T47D (cell line): ENCODE data around the gene RBM39.
"Not testable (repeated sequence)": the region's sequence is repeated elsewhere in the genome, so short reads cannot be mapped to it uniquely, and the experiment has no call there.

Experiments
- DNase-seq, 2 experiments: peaks; one replicate each; pipeline versions ENCODE4 v3.0.0 to v3.0.0-alpha.2; 2011 to 2012; ENCODE audit warnings: low read depth in 1 of 2, low spot score in 1 of 2
- JUND ChIP-seq: IDR thresholded peaks from 2 replicates; pipeline ENCODE4 v1.6.1; 2012; ENCODE audit warnings: low read depth
- in situ Hi-C: cut with HindIII; loops from 2 replicates; pipeline ENCODE4 v1.10.0; 2016; ENCODE audit warnings: low sequenced_read_pairs, low pct_unique_long_range_greater_than_20kb

Gene RBM39

GRCh38 chr20:35730583-35731468 lies 11.2 kb downstream of the RBM39 start:
- TF ChIP-seq JUND, result no peak
- in situ Hi-C loops, result no loop called here
- no peak for DNase-seq

GRCh38 chr20:35729836-35730582 lies 12.1 kb downstream of the RBM39 start:
- in situ Hi-C loops, result no loop called here
- no peak for DNase-seq
- no peak for TF ChIP-seq JUND

- no peak for TF ChIP-seq JUND
- in situ Hi-C loops, result no loop called here
- DNase-seq, result no peak
Observed at GRCh38 chr20:35729283-35729807, 12.7 kb downstream of the RBM39 start.

- no peak for TF ChIP-seq JUND
- DNase-seq, result no peak
- in situ Hi-C loops, result no loop called here
Observed at GRCh38 chr20:35726842-35727711, 15.0 kb downstream of the RBM39 start.

GRCh38 chr20:35724321-35725230 lies 17.5 kb downstream of the RBM39 start:
- in situ Hi-C loops, result no loop called here
- DNase-seq, result no peak
- TF ChIP-seq JUND, result no peak

GRCh38 chr20:35723652-35724320 lies 18.3 kb downstream of the RBM39 start:
- DNase-seq, in situ Hi-C loops: not testable (repeated sequence)

- DNase-seq, in situ Hi-C loops: not testable (repeated sequence)
Observed at GRCh38 chr20:35723275-35723639, 18.8 kb downstream of the RBM39 start.

GRCh38 chr20:35721621-35722020 lies 20.4 kb downstream of the RBM39 start:
- TF ChIP-seq JUND, result no peak
- DNase-seq, result no peak
- in situ Hi-C loops, result no loop called here

GRCh38 chr20:35721219-35721618 lies 20.8 kb downstream of the RBM39 start:
- in situ Hi-C loops, result no loop called here
- no peak for DNase-seq
- no peak for TF ChIP-seq JUND

GRCh38 chr20:35720165-35721123 lies 21.6 kb downstream of the RBM39 start:
- TF ChIP-seq JUND, result no peak
- in situ Hi-C loops, result no loop called here

More at GRCh38 chr20:35720165-35721123, 21.6 kb downstream of the RBM39 start:
- no peak for DNase-seq
